Osteoblast (primary cell): ENCODE results near the gene ZNF408. TPM values are rescaled to one million over a fixed set of nuclear protein-coding genes. Genes with fewer than 3 reads are reported as not detected.
"Not testable (repeated sequence)": the region's sequence is repeated elsewhere in the genome, so short reads cannot be mapped to it uniquely, and the experiment has no call there.

Experiments used
- DNase-seq: peaks from one replicate; pipeline ENCODE4 v3.0.0; 2011; ENCODE audit warnings: low spot score, mixed read lengths; ENCODE audit not compliant: insufficient read length; ENCODE audit errors: missing footprints
- H2AFZ ChIP-seq: 2 replicates; pipeline ENCODE4 v1.6.0; 2011; ENCODE audit warnings: mild to moderate bottlenecking, low read length
- H3K27ac ChIP-seq: 2 replicates; pipeline ENCODE4 v1.5.1; 2011; ENCODE audit warnings: mild to moderate bottlenecking, low read depth, low read length, moderate library complexity
- H3K27me3 ChIP-seq: 2 replicates; pipeline ENCODE4 v1.6.0; 2012; ENCODE audit warnings: mild to moderate bottlenecking, control low read depth, inconsistent platforms, low read length, moderate library complexity; ENCODE audit not compliant: insufficient read depth
- H3K36me3 ChIP-seq: 2 replicates; pipeline ENCODE4 v1.5.1; 2011; ENCODE audit warnings: mild to moderate bottlenecking, low read length, control low read depth, moderate library complexity; ENCODE audit not compliant: insufficient read depth
- H3K4me1 ChIP-seq: 2 replicates; pipeline ENCODE4 v1.5.1; 2011; ENCODE audit warnings: mild to moderate bottlenecking, low read length, control low read depth, moderate library complexity; ENCODE audit not compliant: insufficient read depth
- H3K4me2 ChIP-seq: 2 replicates; pipeline ENCODE4 v1.6.0; 2011; ENCODE audit warnings: mild to moderate bottlenecking, low read length; ENCODE audit not compliant: insufficient read depth
- H3K4me3 ChIP-seq: fragments of 200-600 bp; sonication (generic); 3 replicates; pipeline ENCODE4 v1.5.1; 2012; ENCODE audit warnings: mild to moderate bottlenecking, low read length, inconsistent platforms; ENCODE audit not compliant: insufficient read depth
- H3K79me2 ChIP-seq: 2 replicates; pipeline ENCODE4 v1.6.0; 2012; ENCODE audit warnings: mild to moderate bottlenecking, low read length, control low read depth, inconsistent platforms; ENCODE audit not compliant: insufficient read depth
- H3K9me3 ChIP-seq: 2 replicates; pipeline ENCODE4 v1.5.1; 2011; ENCODE audit warnings: low read depth, low read length, control low read depth
- H4K20me1 ChIP-seq: 2 replicates; pipeline ENCODE4 v1.6.0; 2012; ENCODE audit warnings: mild to moderate bottlenecking, low read length, control low read depth; ENCODE audit not compliant: insufficient read depth
- CTCF ChIP-seq: IDR thresholded peaks from 2 replicates; pipeline ENCODE4 v1.5.1; 2011; ENCODE audit warnings: mild to moderate bottlenecking, low read depth, low read length, moderate library complexity; ENCODE audit errors: extremely low read depth
- total RNA-seq: library from RNA; depleted of rRNA; stranded (reverse); fragments of >200 nt; gene quantifications from 2 replicates; pipeline ENCODE4 v1.2.3, GENCODE V29; 2012

Gene ZNF408
- total RNA-seq, 1 donor, result 16.3 TPM

GRCh38 chr11:46712874-46713576 lies 12.2 kb downstream of the ZNF408 start:
- Histone ChIP-seq H4K20me1 (no peaks in the 10 kb centered on the region), H3K4me1 (peaks cover 31% of the 10 kb centered on the region), H3K4me2 (no peak overlapping the region), H3K27ac (no peak overlapping the region), H3K79me2 (no peaks in the 10 kb centered on the region), H3K4me3 (no peak overlapping the region), H3K9me3 (no peaks in the 10 kb centered on the region), H3K27me3 (no peaks in the 10 kb centered on the region), H2AFZ (no peak overlapping the region), H3K36me3 (no peaks in the 10 kb centered on the region)
- TF ChIP-seq CTCF, result no peak
- DNase-seq, result no peak

- H4K20me1 ChIP-seq, H2AFZ ChIP-seq, H3K9me3 ChIP-seq, H3K27ac ChIP-seq, H3K79me2 ChIP-seq, DNase-seq, H3K36me3 ChIP-seq, H3K4me3 ChIP-seq, H3K27me3 ChIP-seq, H3K4me2 ChIP-seq: not testable (repeated sequence)
- peaks cover 17% of the 10 kb centered on the region for H3K4me1 ChIP-seq
Observed at GRCh38 chr11:46717825-46718154, 17.0 kb downstream of the ZNF408 start.

GRCh38 chr11:46718155-46719019 lies 17.6 kb downstream of the ZNF408 start:
- no peaks in the 10 kb centered on the region for H3K79me2 ChIP-seq
- peak; percentile 54 for DNase-seq
- H3K4me1 ChIP-seq, result peaks cover 13% of the 10 kb centered on the region
- H3K4me3 ChIP-seq, result no peak overlapping the region
- H3K27ac ChIP-seq, result no peak overlapping the region
- no peak overlapping the region for H3K4me2 ChIP-seq
- H3K9me3 ChIP-seq, result no peaks in the 10 kb centered on the region
- TF ChIP-seq CTCF, result no peak
- H3K36me3 ChIP-seq, result no peaks in the 10 kb centered on the region
- peak overlapping the region; percentile 36 for H2AFZ ChIP-seq
- no peaks in the 10 kb centered on the region for H3K27me3 ChIP-seq
- H4K20me1 ChIP-seq, result no peaks in the 10 kb centered on the region

GRCh38 chr11:46719048-46719542 lies 18.3 kb downstream of the ZNF408 start, which contains the start of gene F2:
F2 (plus strand) TSS chr11:46719213; CDS start chr11:46719236, 23 bp downstream.
- Histone ChIP-seq H3K4me1 (peaks cover 8% of the 10 kb centered on the region), H3K4me2 (no peak within 1 kb of the TSS), H3K36me3 (no peaks in the 10 kb centered on the region), H2AFZ (peak within 1 kb of the TSS; percentile 36), H4K20me1 (no peaks in the 10 kb centered on the region), H3K4me3 (no peak within 1 kb of the TSS), H3K79me2 (no peaks in the 10 kb centered on the region), H3K27me3 (no peaks in the 10 kb centered on the region), H3K27ac (no peak within 1 kb of the TSS), H3K9me3 (no peaks in the 10 kb centered on the region)
- no peak for TF ChIP-seq CTCF
- DNase-seq, result peak; percentile 72
